Motor neuron (in vitro differentiated cells): Measurements from ENCODE around the gene POMT2. TPM values are rescaled to one million over a fixed set of nuclear protein-coding genes. Genes with fewer than 3 reads are reported as not detected.
A peak's percentile ranks its signal among the peaks of the same experiment; 100 is the strongest.

Experiments
- ATAC-seq, 8 experiments: fragments of 200-7000 bp; cut with Tn5 transposase; replicated peaks in 6 of 8; 2 replicates each; pipeline ENCODE4 v1.8.0; 2021; ENCODE audit warnings: mild to moderate bottlenecking in 8 of 8, moderate library complexity in 8 of 8
- H3K27ac ChIP-seq, 2 donors: fragments of 250-450 bp; sonication (Bioruptor Pico); 2 replicates each; pipeline ENCODE4 v1.9.0; 2021; ENCODE audit warnings: antibody characterized with exemption in 2 of 2, mild to moderate bottlenecking in 2 of 2, moderate library complexity in 1 of 2
- H3K4me1 ChIP-seq, 2 donors: fragments of 250-450 bp; sonication (Bioruptor Pico); replicated peaks in 1 of 2; 2 replicates each; pipeline ENCODE4 v1.6.1; 2021; ENCODE audit warnings: antibody characterized with exemption in 2 of 2, mild to moderate bottlenecking in 2 of 2, moderate library complexity in 1 of 2
- H3K4me3 ChIP-seq, 5 donors: fragments of 250-450 bp; sonication (Bioruptor Pico); 2 replicates each; pipeline ENCODE4 v1.9.0; 2021; ENCODE audit warnings: antibody characterized with exemption in 5 of 5, mild to moderate bottlenecking in 5 of 5, moderate library complexity in 4 of 5
- WGBS, 10 experiments: fragments of 450-650 bp; shearing (Covaris generic); methylation state at CpG; one replicate each; pipeline ENCODE4 v1.0.0; 2022; 5-methylcytosine and 5-hydroxymethylcytosine counted together
- in situ Hi-C, 9 experiments: fragments of 400-800 bp; cut with MboI; loops; one replicate each; pipeline ENCODE4 v1.15.0; 2021; ENCODE audit warnings: low sequenced_read_pairs in 9 of 9, low pct_unique_long_range_greater_than_20kb in 2 of 9; ENCODE audit not compliant: unreplicated experiment in 9 of 9
- total RNA-seq, 8 experiments: library from RNA; unstranded; fragments of 300-600 nt; gene quantifications; 2 replicates each; pipeline versions ENCODE4 v1.2.3 to v1.2.4, GENCODE V29; 2022

POMT2 gene
- total RNA-seq, 8 experiments from 2014 or later: 11.6 to 44.1 (median 19.6) TPM

- 77 to 100% (median 95%) methylated on average over 2 to 4 of the region's 4 CpGs for WGBS, 10 experiments
- H3K27ac ChIP-seq: no peak overlapping the region
These were observed 11.6 kb downstream of the POMT2 start for GRCh38 chr14:77309131-77309530.

GRCh38 chr14:77306851-77307496 lies 13.7 kb downstream of the POMT2 start:
- in situ Hi-C loops: loop anchor here in 3 of 9 experiments (25.0 kb wide), 3 partner anchors 170 to 445 kb away; partner anchors contain the start of gene ZDHHC22 (in 2 of the 3)
- ATAC-seq: peak in 2 of 8 experiments; percentile 3 to 33
- 0 to 60% (median 35%) methylated on average over 1 to 3 of the region's 3 CpGs; no CpG with 5 or more reads in 4 of the 10 experiments for WGBS, 10 experiments
- Histone ChIP-seq H3K4me3 (no peak overlapping the region), H3K27ac (peak overlapping the region; percentile 52 to 80), H3K4me1 (peaks cover 10 to 22% of the 10 kb centered on the region in 2 donors)

More at GRCh38 chr14:77309131-77309530, 11.6 kb downstream of the POMT2 start:
- H3K4me1 ChIP-seq: peaks cover 10 to 18% of the 10 kb centered on the region in 2 donors
- H3K4me3 ChIP-seq: no peak overlapping the region
- ATAC-seq: no peak
- in situ Hi-C loops: loop anchor here in 3 of 9 experiments (25.0 kb wide), 3 partner anchors 172 to 447 kb away; partner anchors contain the start of gene ZDHHC22 (in 2 of the 3)

DNA sequence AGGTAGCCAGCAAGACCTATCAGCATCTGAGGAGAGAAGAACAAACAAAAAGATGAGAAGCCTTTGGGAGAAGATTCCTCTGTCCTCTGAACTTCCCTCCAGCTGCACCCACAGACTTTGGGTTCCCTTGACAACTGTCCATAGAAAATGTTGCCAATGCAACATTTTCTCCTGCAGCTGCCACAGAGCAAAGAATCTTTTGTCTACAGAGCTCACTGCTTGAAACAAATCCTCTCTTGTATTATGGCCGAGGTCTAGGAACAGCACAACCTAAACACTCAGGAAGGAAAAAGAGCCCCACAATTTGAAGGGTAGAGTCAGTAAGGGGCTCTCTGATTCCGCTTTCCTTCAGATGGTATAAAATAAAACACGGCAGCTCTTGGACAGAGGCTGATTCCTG lies 14.3 kb downstream of the POMT2 start:
- Histone ChIP-seq H3K4me1 (peaks cover 10 to 22% of the 10 kb centered on the region in 2 donors), H3K4me3 (no peak overlapping the region), H3K27ac (peak overlapping the region; percentile 52 to 80)
- WGBS, 10 experiments: 0 to 83% (median 53%) methylated on average over 1 to 3 of the region's 3 CpGs; no CpG with 5 or more reads in 1 of the 10 experiments
- peak in 4 of 8 experiments; percentile 7 to 46 (median 22) for ATAC-seq
- in situ Hi-C loops: loop anchor here in 3 of 9 experiments (25.0 kb wide), 3 partner anchors 169 to 444 kb away; partner anchors contain the start of gene ZDHHC22 (in 2 of the 3)

DNA sequence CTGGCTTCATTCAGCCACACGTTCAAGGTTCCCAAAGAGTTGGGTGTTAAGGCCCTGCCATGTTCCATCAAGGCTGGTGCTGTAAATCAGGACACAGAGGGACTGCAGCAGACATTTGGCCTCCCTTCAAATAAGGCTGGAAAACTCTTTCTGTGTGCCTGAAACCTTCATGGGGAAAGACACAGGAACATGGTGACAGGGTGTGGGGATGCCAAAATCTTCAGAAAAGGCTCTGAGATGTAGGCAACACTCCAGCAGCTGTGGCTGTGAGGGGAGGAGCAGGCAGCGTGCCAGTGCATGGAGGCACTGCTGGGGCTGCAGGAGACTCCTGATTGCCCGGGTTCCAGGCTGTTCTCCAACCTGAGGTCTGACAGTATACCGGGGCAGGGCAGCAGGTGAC lies 15.0 kb downstream of the POMT2 start:
- H3K4me1 ChIP-seq: peaks cover 10 to 25% of the 10 kb centered on the region in 2 donors
- no peak for ATAC-seq
- no peak overlapping the region for H3K4me3 ChIP-seq
- in situ Hi-C loops: loop anchor here in 3 of 9 experiments (25.0 kb wide), 3 partner anchors 168 to 443 kb away; partner anchors contain the start of gene ZDHHC22 (in 2 of the 3)
- 47 to 100% (median 100%) methylated on average over 2 to 4 of the region's 4 CpGs; no CpG with 5 or more reads in 5 of the 10 experiments for WGBS, 10 experiments
- no peak overlapping the region for H3K27ac ChIP-seq

DNA sequence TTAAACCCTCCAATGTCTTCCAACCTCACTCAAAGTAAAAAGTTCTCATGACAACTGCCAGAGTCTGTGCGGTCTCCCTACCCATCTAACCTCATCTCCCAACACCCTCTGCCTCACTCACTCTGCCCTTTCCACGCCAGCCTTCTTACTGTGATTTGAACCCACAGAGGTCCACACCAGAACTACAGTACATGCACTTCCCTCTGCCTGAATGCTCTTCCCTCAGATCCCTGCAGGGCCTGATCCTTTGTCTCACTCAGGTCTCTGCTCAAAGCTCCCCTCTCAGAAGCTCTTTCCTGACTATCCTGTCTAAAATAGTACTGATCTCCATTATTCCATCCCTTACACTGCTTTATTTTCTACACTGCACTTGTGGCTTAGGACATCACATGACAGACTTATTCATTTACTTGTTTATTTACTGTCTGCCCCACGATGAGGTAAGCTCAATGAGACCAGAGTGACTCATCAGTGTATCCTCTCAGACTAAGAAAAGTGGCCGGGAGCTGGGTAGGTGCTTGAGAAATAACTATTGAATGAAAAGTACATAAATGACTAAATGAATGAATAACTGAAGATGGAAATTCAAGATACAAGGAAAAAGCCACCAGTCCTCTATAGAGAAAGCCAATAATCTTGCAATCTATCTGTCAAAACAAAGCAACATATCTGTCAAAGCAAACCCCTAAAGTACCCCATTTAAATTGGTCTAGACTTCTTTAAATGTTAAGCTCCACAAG lies 17.1 kb downstream of the POMT2 start:
- Histone ChIP-seq H3K4me3 (no peak overlapping the region), H3K27ac (peak overlapping the region in 1 of 2 donors; percentile 58), H3K4me1 (peaks cover 10 to 25% of the 10 kb centered on the region in 2 donors)
- peak; percentile 81 to 92 (median 88) for ATAC-seq
- in situ Hi-C loops: loop anchor here in 3 of 9 experiments (25.0 kb wide), 3 partner anchors 166 to 441 kb away; partner anchors contain the start of gene ZDHHC22 (in 2 of the 3)
- 0 to 100% (median 51%) methylated on average over 1 to 4 of the region's 4 CpGs; no CpG with 5 or more reads in 1 of the 10 experiments for WGBS, 10 experiments

GRCh38 chr14:77302926-77303325 lies 17.8 kb downstream of the POMT2 start:
- in situ Hi-C loops: loop anchor here in 3 of 9 experiments (25.0 kb wide), 3 partner anchors 166 to 441 kb away; partner anchors contain the start of gene ZDHHC22 (in 2 of the 3)
- ATAC-seq: peak in 7 of 8 experiments; percentile 7 to 75 (median 67)
- peaks cover 10 to 25% of the 10 kb centered on the region in 2 donors for H3K4me1 ChIP-seq

DNA sequence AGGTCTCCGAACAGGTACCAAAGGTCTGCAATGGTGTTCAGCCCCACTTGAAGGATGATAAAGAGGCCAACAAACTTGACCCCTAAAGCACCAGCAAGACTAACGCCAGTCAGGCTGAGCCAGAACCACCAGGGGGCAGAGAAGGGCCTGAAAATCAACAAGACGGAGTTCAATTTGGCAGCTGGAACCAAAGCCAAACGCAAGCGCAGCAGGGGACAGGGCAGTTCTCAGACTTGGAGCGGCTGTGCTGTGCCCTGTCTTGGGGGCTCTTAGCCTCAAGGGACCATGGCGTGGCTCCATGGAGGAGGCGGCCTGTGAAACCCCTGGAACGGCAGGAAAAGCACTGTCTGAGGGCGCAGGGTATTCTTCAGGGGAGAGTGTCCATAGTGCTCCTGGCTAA lies 19.6 kb downstream of the POMT2 start:
- WGBS, 10 experiments: 27 to 100% (median 61%) methylated on average over 1 to 8 of the region's 10 CpGs; no CpG with 5 or more reads in 4 of the 10 experiments
- Histone ChIP-seq H3K27ac (no peak overlapping the region), H3K4me3 (no peak overlapping the region), H3K4me1 (peaks cover 0 to 11% of the 10 kb centered on the region in 2 donors)
- in situ Hi-C loops: loop anchor here in 3 of 9 experiments (25.0 kb wide), 3 partner anchors 164 to 439 kb away; partner anchors contain the start of gene ZDHHC22 (in 2 of the 3)
- ATAC-seq: peak in 4 of 8 experiments; percentile 30 to 82 (median 44)

More at GRCh38 chr14:77302926-77303325, 17.8 kb downstream of the POMT2 start:
- Histone ChIP-seq H3K27ac (peak overlapping the region in 1 of 2 donors; percentile 58), H3K4me3 (no peak overlapping the region)
- WGBS, 10 experiments: 71 to 100% (median 96%) methylated on average over 1 to 4 of the region's 5 CpGs; no CpG with 5 or more reads in 2 of the 10 experiments

DNA sequence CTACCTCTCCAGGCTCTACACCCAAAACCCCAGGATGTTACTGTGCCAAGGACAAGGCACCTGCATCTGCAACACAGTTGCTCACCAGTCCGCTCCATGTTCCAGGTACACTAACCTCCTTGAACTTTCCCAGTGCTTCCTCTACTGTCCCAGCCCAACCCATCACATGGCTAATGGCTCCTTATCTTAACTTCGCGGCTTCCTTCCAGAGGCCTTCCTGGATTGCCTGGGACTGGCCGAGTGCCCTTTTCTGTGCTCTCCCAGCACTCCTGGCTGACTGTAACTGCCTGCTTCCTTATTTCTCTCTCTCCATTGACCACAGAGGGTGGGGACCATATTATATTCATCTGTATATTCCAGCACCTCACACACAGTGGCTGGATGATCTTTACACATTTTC lies 20.9 kb downstream of the POMT2 start:
- Histone ChIP-seq H3K4me1 (peaks cover 0 to 7% of the 10 kb centered on the region in 2 donors), H3K4me3 (no peak overlapping the region), H3K27ac (no peak overlapping the region)
- 64 to 100% (median 93%) methylated on average over 1 to 4 of the region's 4 CpGs; no CpG with 5 or more reads in 3 of the 10 experiments for WGBS, 10 experiments
- ATAC-seq: peak in 3 of 8 experiments; percentile 7 to 53 (median 44)
- in situ Hi-C loops: loop anchor here in 3 of 9 experiments (25.0 kb wide), 3 partner anchors 162 to 437 kb away; partner anchors contain the start of gene ZDHHC22 (in 2 of the 3)

GRCh38 chr14:77296906-77297305 lies 23.8 kb downstream of the POMT2 start:
- Histone ChIP-seq H3K27ac (no peak overlapping the region), H3K4me3 (no peak overlapping the region), H3K4me1 (peaks cover 0 to 3% of the 10 kb centered on the region in 2 donors)
- 79 to 100% (median 89%) methylated on average over 1 to 6 of the region's 8 CpGs; no CpG with 5 or more reads in 2 of the 10 experiments for WGBS, 10 experiments
- ATAC-seq: no peak
- in situ Hi-C loops: no loop called here

- 48 to 93% (median 82%) methylated on average over 2 to 8 of the region's 13 CpGs for WGBS, 10 experiments
- in situ Hi-C loops: no loop called here
- H3K27ac ChIP-seq: no peak overlapping the region
- no peak overlapping the region for H3K4me3 ChIP-seq
- no peak for ATAC-seq
- peaks cover 0 to under 1% of the 10 kb centered on the region in 2 donors for H3K4me1 ChIP-seq
These were observed 24.5 kb downstream of the POMT2 start for GRCh38 chr14:77296155-77296554.

DNA sequence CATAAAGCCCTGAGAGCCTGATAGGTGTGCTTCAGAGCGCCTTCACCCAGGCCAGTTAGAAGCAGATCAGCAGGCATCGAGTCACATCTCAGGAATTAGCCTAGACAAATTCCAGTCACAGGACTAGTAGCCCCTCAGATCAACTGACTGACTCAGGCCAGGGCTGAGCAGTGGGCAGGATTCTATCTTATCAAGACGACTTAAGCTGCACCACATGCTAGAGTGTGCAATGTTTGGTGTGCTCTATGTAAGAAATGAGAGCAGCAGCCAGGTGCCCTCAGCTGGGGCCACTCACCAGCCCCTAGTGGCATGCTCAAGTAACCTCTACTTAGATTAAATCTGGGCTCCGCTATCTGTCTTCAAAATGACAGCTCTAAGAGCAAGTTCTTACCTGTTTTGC lies 30.0 kb downstream of the POMT2 start:
- in situ Hi-C loops: no loop called here
- no peak for ATAC-seq
- 52 to 100% (median 100%) methylated on average over 1 to 3 of the region's 4 CpGs; no CpG with 5 or more reads in 3 of the 10 experiments for WGBS, 10 experiments
- Histone ChIP-seq H3K4me1 (no peaks in the 10 kb centered on the region), H3K4me3 (no peak overlapping the region), H3K27ac (no peak overlapping the region)

GRCh38 chr14:77286576-77286975 lies 34.1 kb downstream of the POMT2 start:
- 80 to 100% (median 100%) methylated on average over 1 to 5 of the region's 5 CpGs; no CpG with 5 or more reads in 3 of the 10 experiments for WGBS, 10 experiments
- Histone ChIP-seq H3K27ac (no peak overlapping the region), H3K4me1 (peaks cover 5 to 10% of the 10 kb centered on the region in 2 donors), H3K4me3 (no peak overlapping the region)
- no peak for ATAC-seq
- in situ Hi-C loops: no loop called here
